Measurements from ENCODE around the gene EFEMP2.
A peak's percentile ranks its signal among the peaks of the same experiment; 100 is the strongest.
"Not testable (repeated sequence)": the region's sequence is repeated elsewhere in the genome, so short reads cannot be mapped to it uniquely, and the experiment has no call there.

EFEMP2 gene

GRCh38 chr11:65854852-65855837 is 17.5 kb downstream of the EFEMP2 start:
- DNase-seq (ENCODE audit: low read depth in 2 of 2), result no peak

- no peak for DNase-seq (ENCODE audit: low read depth in 2 of 2)
Observed at GRCh38 chr11:65854161-65854592, 18.4 kb downstream of the EFEMP2 start.

DNA sequence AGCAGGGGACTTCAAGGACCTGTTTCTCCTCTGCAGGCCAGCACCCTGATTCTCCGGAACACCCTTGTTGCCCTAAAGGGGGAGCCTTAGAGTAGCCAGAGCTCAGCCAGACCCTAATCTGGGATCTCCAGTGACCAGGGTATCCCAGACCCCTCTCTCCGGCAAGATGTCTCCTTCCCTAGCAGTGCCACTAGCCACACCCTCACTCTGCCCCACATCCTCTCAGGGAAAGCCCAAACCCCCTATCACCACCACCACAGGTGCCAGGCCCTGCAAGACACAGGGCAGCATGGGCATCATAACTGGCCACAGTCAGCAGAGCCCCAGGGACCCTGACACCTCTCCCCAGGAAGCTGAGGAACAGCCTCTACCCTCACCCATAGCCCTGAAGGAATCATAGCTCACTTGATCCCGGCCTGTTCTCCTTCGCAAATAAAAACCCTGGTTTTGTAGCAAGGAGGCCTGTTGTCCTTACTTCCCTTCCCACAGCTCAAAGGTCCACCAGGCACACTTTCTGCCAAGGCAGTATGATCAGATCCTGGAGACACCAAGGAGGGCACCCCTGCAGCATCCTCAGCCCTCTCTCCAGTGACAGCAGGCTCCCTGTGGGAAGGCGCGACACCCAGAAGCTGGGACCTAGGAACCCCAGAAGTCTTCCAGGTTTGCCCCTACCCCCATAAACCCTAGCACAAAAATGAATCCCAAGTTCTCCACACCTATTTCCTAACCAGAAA is 19.2 kb downstream of the EFEMP2 start:
- no peak for DNase-seq (ENCODE audit: low read depth in 2 of 2)

GRCh38 chr11:65852508-65853245 is 19.9 kb downstream of the EFEMP2 start:
- DNase-seq (ENCODE audit: low read depth in 2 of 2), result no peak

GRCh38 chr11:65851811-65852507 is 20.6 kb downstream of the EFEMP2 start:
- DNase-seq (ENCODE audit: low read depth in 2 of 2), result no peak

GRCh38 chr11:65851083-65851579 is 21.5 kb downstream of the EFEMP2 start:
- DNase-seq (ENCODE audit: low read depth in 2 of 2), result no peak

GRCh38 chr11:65850217-65851082 is 22.1 kb downstream of the EFEMP2 start:
- DNase-seq (ENCODE audit: low read depth in 2 of 2), result no peak

DNA sequence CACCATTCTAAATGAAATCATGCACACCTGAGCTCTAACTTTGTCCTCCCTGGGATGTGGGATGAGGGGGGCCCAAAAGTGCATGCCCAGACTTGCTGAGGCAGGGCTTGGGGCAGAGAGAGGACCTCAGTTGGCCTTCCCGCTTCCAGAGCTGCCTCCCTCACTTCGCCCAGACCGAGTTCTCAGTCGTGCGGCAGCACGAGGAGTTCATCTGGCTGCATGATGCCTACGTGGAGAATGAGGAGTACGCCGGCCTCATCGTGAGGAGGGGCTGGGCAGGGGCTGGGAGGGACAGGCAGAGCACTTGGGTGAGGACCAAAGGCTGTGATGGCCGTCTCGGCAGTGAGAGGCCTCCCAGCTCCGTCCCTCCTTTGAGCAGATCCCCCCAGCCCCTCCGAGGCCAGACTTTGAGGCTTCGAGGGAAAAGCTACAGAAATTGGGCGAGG is 22.8 kb downstream of the EFEMP2 start:
- no peak for DNase-seq (ENCODE audit: low read depth in 2 of 2)

DNA sequence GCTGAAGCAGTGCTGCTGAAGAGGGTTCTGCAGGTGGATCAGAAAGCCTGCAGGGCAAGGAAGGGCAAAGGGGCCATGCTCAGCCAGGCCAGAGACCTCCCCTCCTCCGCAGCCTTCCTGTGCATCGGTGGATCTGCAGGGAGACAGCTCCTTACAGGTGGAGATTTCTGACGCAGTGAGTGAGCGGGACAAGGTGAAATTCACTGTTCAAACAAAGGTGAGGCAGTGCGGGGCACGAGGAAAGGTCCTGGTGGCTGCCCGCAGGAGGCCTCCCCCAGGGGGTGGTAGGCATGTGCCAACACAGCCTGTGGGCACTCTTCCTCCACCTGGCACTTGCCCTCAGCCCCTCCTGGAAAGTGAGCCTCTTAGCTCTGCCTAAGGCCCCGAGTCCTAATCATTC is 23.2 kb downstream of the EFEMP2 start:
- no peak for DNase-seq (ENCODE audit: low read depth in 2 of 2)

- not testable (repeated sequence) for DNase-seq (ENCODE audit: low read depth in 2 of 2)
Observed at GRCh38 chr11:65848693-65849092, 23.9 kb downstream of the EFEMP2 start.

- DNase-seq (ENCODE audit: low read depth in 2 of 2), result no peak
Observed at GRCh38 chr11:65847746-65848145, 24.9 kb downstream of the EFEMP2 start.

GRCh38 chr11:65844231-65844872 is 28.2 kb downstream of the EFEMP2 start:
- DNase-seq (ENCODE audit: low read depth in 2 of 2), result no peak

DNA sequence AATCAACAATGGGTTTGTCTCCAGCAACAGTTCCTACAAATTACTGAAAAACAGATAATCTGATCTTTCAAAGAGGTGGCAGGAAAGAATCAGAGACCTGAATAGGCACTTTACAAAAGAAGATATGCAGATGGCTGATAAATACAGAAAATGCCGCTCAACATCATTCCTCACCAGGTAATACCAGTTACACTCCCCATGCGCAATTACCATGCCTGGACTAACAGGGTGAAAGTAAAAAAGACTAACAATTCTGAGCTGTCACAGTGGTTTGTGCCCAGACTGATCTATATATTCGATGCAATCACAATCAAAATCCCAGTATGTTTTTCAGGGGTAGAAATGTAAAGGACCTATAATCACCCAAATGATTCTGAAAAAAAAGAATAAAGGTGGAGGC is 28.8 kb downstream of the EFEMP2 start:
- DNase-seq (ENCODE audit: low read depth in 2 of 2), result no peak

GRCh38 chr11:65842144-65842543 is 30.5 kb downstream of the EFEMP2 start:
- DNase-seq (ENCODE audit: low read depth in 2 of 2), result no peak

DNA sequence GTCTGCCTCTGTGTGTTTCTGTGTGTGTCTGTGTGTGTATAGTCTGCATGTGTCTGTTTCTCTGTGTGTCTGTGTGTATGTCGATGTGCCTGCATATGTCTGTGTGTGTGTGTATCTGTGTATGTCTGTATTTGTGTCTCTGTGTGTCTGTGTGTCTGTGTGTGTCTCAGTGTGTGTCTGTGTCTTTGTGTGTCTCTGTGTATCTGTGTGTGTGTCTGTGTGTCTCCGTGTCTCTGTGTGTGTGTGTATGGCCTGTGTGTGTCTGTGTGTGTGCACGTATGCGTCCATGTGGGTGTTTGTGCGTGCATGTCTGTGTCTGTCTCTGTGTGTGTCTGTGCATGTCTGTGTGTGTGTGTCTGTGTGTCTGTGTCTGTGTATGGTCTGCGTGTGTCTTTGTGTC is 38.4 kb downstream of the EFEMP2 start:
- DNase-seq (ENCODE audit: low read depth in 2 of 2), result no peak

GRCh38 chr11:65833297-65834030 is 39.1 kb downstream of the EFEMP2 start, which contains the start of gene SNX32:
Gene SNX32 (plus strand): TSS chr11:65833963. CDS start chr11:65834066, 103 bp downstream.
- peak; percentile 88 to 90 for DNase-seq (ENCODE audit: low read depth in 2 of 2)

- not testable (repeated sequence) for DNase-seq (ENCODE audit: low read depth in 2 of 2)
Observed at GRCh38 chr11:65832231-65832630, 40.4 kb downstream of the EFEMP2 start.

DNA sequence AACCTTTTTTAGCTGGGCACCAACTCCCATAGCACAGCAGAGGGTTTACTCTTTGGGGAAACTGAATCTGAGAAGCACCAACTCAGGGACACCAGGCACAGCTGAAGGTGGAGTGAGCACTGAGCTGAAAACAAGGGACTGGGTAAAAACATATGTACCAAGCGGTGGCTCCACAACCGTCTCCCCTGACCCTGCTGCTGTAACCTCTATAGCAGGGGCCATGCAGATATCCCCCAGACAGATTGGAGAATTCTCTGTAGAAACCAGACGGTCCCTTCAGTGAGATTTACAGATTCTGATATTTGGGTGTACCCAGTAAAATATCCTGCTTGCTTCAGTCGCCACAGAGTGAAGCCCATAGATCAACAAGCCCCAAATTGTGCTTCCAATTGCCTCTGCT is 43.1 kb downstream of the EFEMP2 start:
- DNase-seq (ENCODE audit: low read depth in 2 of 2), result no peak
